HG02759 (cell line): ENCODE measurements around the gene AGTRAP.

ENCODE experiments used
- ATAC-seq: cut with Tn5 transposase; IDR thresholded peaks from one replicate; pipeline ENCODE4 v1.9.1; 2021; ENCODE audit warnings: mild to moderate bottlenecking, moderate library complexity; ENCODE audit not compliant: unreplicated experiment

The AGTRAP gene

DNA sequence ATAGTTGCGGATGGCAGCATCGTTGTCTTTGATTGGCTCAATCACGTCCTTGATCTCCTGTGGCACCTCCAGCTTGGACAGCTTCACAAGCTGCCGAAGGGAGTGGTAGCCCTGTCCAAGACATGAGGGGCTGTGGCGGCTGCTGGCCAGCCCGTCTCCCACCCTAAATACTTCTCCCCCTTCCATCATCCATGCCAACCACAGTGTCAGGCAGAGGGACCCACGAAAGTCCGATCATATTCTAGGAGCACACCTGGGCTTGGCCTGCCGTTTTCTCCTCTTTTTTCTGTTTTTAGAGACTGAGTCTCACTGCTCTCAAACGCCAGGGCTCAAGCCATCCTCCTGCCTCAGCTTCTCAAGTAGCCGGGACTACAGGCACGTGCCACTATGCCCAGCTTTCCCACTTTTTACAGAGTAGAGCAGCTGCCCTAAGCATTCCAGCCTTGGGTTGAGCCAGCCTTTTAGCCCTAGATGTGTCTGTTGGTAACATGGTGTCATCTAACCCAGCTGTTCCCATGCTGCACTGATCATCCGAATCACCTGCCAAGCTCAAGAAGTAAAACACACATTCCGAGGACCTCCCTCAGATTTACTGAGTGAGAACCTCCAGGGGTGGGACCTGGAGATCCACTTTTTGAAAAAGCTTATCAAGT lies 59.4 kb downstream of the AGTRAP start:
- ATAC-seq, result no peak

DNA sequence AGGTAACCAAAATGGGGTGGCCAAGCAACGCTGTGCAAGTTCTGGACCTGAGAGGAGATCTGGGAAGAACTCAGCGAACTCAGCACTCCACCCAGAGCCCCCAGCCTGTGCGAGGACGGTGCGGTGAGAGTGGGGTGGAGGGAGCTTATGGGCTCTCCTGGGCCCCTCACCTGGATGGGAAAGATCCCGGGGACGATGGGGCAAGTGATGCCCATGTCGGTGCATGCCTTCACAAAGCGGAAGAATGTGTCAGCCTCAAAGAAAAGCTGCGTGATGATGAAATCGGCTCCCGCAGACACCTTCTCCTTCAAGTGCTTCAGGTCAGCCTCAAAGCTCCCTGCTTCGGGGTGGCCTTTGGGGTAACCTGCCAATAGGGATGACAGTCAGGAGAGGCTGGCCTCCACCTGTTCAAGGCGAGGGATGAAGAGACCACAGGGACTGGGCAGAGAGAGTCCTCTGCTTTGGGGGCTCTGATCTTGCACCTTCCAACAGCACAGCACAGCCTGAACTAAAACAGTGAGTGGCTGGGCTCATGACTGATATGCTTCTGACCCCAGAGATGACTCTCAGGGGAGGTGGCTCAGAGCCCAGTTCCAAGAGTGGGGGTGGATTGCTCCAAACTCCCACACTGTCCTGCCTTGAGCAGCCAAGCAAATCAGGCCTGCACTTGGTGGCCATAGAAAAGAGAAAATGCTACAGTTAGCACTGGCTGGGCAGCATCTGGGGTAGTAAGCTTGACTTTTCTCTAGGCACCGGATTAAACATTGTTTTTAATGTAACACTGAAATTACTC lies 60.3 kb downstream of the AGTRAP start:
- no peak for ATAC-seq

DNA sequence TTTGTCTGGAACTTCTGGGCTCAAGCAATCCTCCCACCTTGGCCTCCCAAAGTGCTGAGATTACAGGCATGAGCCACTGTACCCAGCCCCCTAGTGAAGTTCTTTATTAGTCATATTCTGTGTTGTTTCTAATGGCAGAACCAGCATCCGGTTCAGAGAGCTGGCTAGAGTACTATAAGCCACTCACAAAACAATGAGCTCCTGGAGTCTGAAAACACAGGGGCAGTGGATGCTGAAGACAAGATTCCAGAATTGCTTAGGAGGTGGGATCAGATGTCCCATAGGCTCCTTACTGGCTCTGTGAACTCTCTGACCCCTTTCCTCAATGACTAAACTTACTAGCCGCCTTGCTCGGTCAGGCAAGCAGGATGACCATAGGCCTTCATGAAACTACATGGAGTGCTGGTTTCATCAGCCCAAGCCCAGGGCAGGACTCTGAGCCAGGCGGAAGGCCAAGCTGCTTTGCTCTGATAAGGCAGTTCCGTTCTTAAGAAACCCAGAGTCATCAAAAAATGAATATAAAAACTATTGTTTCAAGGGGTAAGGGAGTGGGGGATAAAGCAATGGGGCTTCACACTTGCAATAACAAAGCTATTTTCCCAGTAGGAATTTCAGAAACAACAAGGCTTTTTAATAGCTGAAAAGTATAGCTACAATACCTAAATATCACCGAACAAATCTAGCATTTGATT lies 61.7 kb downstream of the AGTRAP start:
- no peak for ATAC-seq

DNA sequence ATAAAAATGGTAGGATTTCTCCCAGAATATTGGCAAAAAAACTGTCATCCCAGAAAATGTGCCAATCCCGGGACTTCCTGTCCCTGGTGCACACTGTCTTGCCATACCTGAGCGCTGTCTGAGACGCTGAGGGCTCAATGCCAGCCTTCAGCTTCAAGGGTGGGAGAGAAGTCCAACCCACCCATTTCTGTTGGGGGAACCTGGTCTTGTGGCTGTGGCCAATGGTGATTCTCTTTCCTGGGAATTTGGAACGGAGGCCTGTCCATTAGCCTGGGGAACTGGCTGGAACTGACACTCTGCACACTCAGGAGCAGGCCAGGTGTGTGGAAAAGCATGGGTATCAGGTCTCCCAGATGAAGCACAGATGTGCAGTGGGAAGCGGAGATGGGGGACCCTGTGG lies 63.2 kb downstream of the AGTRAP start:
- no peak for ATAC-seq

DNA sequence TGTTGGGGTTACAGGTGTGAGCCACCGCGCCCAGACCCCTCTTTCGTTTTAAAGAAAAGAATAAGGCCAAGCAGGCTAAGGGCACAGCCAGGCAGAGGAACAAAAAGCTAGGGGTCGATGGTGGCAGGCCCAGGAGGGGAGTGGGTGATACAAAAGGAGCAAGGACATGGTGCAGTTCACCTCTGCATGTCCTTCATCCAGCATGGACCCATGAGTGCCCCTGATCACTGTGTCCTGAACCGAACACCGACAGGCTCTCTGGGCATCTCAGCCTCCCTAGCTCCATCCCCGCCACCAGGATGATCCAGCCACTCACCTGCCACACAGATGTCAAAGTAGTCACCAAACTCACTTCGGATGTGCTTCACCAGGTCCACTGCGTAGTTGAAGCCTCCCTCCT lies 64.0 kb downstream of the AGTRAP start:
- ATAC-seq, result no peak

DNA sequence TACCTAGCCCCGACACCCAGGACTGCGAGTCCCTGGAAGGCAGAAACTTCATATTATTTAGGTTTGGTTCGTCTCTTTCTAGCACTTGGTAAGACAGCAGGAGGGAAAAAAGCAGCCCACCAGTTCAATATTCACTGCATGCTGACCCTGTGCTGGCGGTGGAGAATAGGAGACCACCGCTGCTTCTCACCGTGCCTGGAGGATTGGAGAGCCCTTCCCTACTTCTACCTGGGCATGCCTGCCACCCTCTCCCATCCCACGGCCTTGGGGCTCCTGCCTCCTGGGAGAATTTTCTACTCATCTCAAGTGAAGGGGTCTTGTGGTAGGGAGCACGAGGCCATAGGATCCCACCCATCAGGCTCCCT lies 64.4 kb downstream of the AGTRAP start:
- ATAC-seq, result no peak
